ENCODE results near the gene EEFSEC.
A peak's percentile ranks its signal among the peaks of the same experiment; 100 is the strongest.

Gene EEFSEC

GRCh38 chr3:128160661-128161060 lies 7.4 kb downstream of the EEFSEC start:
- no peak overlapping the region for H3K27ac ChIP-seq (replicated peaks)
- no peak for DNase-seq (ENCODE audit: low read depth in 1 of 2, low spot score in 1 of 2)
- no peak overlapping the region for H3K4me3 ChIP-seq (replicated peaks; ENCODE audit: insufficient read depth, low read length)
- TF ChIP-seq, protein P1, sequence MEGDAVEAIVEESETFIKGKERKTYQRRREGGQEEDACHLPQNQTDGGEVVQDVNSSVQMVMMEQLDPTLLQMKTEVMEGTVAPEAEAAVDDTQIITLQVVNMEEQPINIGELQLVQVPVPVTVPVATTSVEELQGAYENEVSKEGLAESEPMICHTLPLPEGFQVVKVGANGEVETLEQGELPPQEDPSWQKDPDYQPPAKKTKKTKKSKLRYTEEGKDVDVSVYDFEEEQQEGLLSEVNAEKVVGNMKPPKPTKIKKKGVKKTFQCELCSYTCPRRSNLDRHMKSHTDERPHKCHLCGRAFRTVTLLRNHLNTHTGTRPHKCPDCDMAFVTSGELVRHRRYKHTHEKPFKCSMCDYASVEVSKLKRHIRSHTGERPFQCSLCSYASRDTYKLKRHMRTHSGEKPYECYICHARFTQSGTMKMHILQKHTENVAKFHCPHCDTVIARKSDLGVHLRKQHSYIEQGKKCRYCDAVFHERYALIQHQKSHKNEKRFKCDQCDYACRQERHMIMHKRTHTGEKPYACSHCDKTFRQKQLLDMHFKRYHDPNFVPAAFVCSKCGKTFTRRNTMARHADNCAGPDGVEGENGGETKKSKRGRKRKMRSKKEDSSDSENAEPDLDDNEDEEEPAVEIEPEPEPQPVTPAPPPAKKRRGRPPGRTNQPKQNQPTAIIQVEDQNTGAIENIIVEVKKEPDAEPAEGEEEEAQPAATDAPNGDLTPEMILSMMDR (IDR thresholded peaks at IDR 0.05; ENCODE audit: insufficient read depth, low read length): no peak
- TF ChIP-seq GABPA (IDR thresholded peaks at IDR 0.05; ENCODE audit: low read depth) (no peak), POLR2AphosphoS5 (IDR thresholded peaks at IDR 0.05; ENCODE audit: low read depth) (no peak), SPI1 (IDR thresholded peaks at IDR 0.05; ENCODE audit: borderline replicate concordance, low read depth) (no peak), REST (IDR thresholded peaks at IDR 0.05; ENCODE audit: insufficient replicate concordance, low read depth) (no peak)
- no peaks in the 10 kb centered on the region for H3K27me3 ChIP-seq (ENCODE audit: insufficient read depth, poor library complexity, severe bottlenecking)

GRCh38 chr3:128163432-128163831 lies 10.2 kb downstream of the EEFSEC start:
- no peak for DNase-seq (ENCODE audit: low read depth in 1 of 2, low spot score in 1 of 2)
- no peak overlapping the region for H3K4me3 ChIP-seq (replicated peaks; ENCODE audit: insufficient read depth, low read length)
- TF ChIP-seq REST (IDR thresholded peaks at IDR 0.05; ENCODE audit: insufficient replicate concordance, low read depth) (no peak), SPI1 (IDR thresholded peaks at IDR 0.05; ENCODE audit: borderline replicate concordance, low read depth) (no peak), GABPA (IDR thresholded peaks at IDR 0.05; ENCODE audit: low read depth) (no peak), POLR2AphosphoS5 (IDR thresholded peaks at IDR 0.05; ENCODE audit: low read depth) (no peak)
- TF ChIP-seq, protein P1 (IDR thresholded peaks at IDR 0.05; ENCODE audit: insufficient read depth, low read length): no peak

GRCh38 chr3:128166971-128167453 lies 13.7 kb downstream of the EEFSEC start:
- Histone ChIP-seq H3K4me3 (replicated peaks; ENCODE audit: insufficient read depth, low read length) (no peak overlapping the region), H3K27me3 (ENCODE audit: insufficient read depth, poor library complexity, severe bottlenecking) (no peaks in the 10 kb centered on the region), H3K27ac (replicated peaks) (no peak overlapping the region)
- no peak for TF ChIP-seq POLR2AphosphoS5 (IDR thresholded peaks at IDR 0.05; ENCODE audit: low read depth)
- no peak for TF ChIP-seq GABPA (IDR thresholded peaks at IDR 0.05; ENCODE audit: low read depth)
- TF ChIP-seq, protein P1 (IDR thresholded peaks at IDR 0.05; ENCODE audit: insufficient read depth, low read length): no peak
- DNase-seq (ENCODE audit: low read depth in 1 of 2, low spot score in 1 of 2): no peak

More at GRCh38 chr3:128163432-128163831, 10.2 kb downstream of the EEFSEC start:
- Histone ChIP-seq H3K27me3 (ENCODE audit: insufficient read depth, poor library complexity, severe bottlenecking) (no peaks in the 10 kb centered on the region), H3K27ac (replicated peaks) (no peak overlapping the region)

DNA sequence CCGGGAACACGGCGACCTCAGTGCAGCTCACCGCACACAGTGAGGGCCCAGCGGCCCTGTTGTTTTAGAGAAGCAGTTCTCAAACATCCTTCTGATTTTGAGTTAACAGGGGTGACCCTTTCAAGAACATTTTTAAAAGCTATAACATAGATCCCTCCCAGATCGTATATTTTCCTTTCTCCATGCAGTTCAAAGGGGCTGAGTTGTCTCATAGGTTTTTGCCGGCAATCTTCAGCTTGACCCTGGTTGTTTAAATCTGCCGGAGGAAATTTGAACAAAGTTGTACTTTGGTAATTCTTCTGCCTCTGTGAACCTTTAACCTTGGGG lies 14.3 kb downstream of the EEFSEC start:
- H3K4me3 ChIP-seq (replicated peaks; ENCODE audit: insufficient read depth, low read length): no peak overlapping the region

More for the DNA sequence above, 14.3 kb downstream of the EEFSEC start:
- peak overlapping the region; percentile 18 for H3K27ac ChIP-seq (replicated peaks)
- no peak for DNase-seq (ENCODE audit: low read depth in 1 of 2, low spot score in 1 of 2)
- no peaks in the 10 kb centered on the region for H3K27me3 ChIP-seq (ENCODE audit: insufficient read depth, poor library complexity, severe bottlenecking)
- TF ChIP-seq GABPA (IDR thresholded peaks at IDR 0.05; ENCODE audit: low read depth) (no peak), REST (IDR thresholded peaks at IDR 0.05; ENCODE audit: insufficient replicate concordance, low read depth) (no peak), POLR2AphosphoS5 (IDR thresholded peaks at IDR 0.05; ENCODE audit: low read depth) (no peak), SPI1 (IDR thresholded peaks at IDR 0.05; ENCODE audit: borderline replicate concordance, low read depth) (no peak)
- TF ChIP-seq, protein P1 (IDR thresholded peaks at IDR 0.05; ENCODE audit: insufficient read depth, low read length): no peak

Measured in HL-60 (cell line).